ENCODE measurements around the gene NFIC.
"Not testable (repeated sequence)": the region's sequence is repeated elsewhere in the genome, so short reads cannot be mapped to it uniquely, and the experiment has no call there.

The NFIC gene

GRCh38 chr19:3401004-3401768 lies 34.8 kb downstream of the NFIC start:
- no peak for DNase-seq

GRCh38 chr19:3402631-3403443 lies 36.5 kb downstream of the NFIC start:
- no peak for DNase-seq

- no peak for DNase-seq
These were observed 37.3 kb downstream of the NFIC start for GRCh38 chr19:3403489-3404323.

- no peak for DNase-seq
These were observed 38.2 kb downstream of the NFIC start for GRCh38 chr19:3404324-3405260.

GRCh38 chr19:3405261-3405653 lies 38.9 kb downstream of the NFIC start:
- no peak for DNase-seq

- DNase-seq = no peak
These were observed 40.3 kb downstream of the NFIC start for GRCh38 chr19:3406571-3407111.

- DNase-seq = no peak
These were observed 41.5 kb downstream of the NFIC start for GRCh38 chr19:3407556-3408516.

GRCh38 chr19:3408996-3409345 lies 42.6 kb downstream of the NFIC start:
- DNase-seq = no peak

- no peak for DNase-seq
These were observed 43.1 kb downstream of the NFIC start for GRCh38 chr19:3409346-3410064.

- no peak for DNase-seq
These were observed 45.3 kb downstream of the NFIC start for GRCh38 chr19:3411636-3412035.

- DNase-seq = no peak
These were observed 45.7 kb downstream of the NFIC start for GRCh38 chr19:3412066-3412465.

- DNase-seq = no peak
These were observed 47.5 kb downstream of the NFIC start for GRCh38 chr19:3413796-3414327.

- no peak for DNase-seq
These were observed 49.3 kb downstream of the NFIC start for GRCh38 chr19:3415695-3416094.

GRCh38 chr19:3420244-3420755 lies 53.9 kb downstream of the NFIC start:
- no peak for DNase-seq

- no peak for DNase-seq
These were observed 54.7 kb downstream of the NFIC start for GRCh38 chr19:3420909-3421619.

GRCh38 chr19:3421656-3422055 lies 55.3 kb downstream of the NFIC start:
- DNase-seq = not testable (repeated sequence)

GRCh38 chr19:3423183-3423829 lies 56.9 kb downstream of the NFIC start:
- DNase-seq = no peak

GRCh38 chr19:3426433-3426832 lies 60.0 kb downstream of the NFIC start:
- DNase-seq = no peak

- DNase-seq = not testable (repeated sequence)
These were observed 63.9 kb downstream of the NFIC start for GRCh38 chr19:3430366-3430680.

All from NCI-H1417 treated with DMSO at 0.1 percent for 48 hours (cell line).